K562 (cell line): Measurements from ENCODE around the gene NIPAL4.

Source experiments
- BDP1 ChIP-seq: IDR thresholded peaks from 3 replicates; pipeline ENCODE4 v1.6.1; 2011; ENCODE audit not compliant: insufficient read length, insufficient read depth
- CEBPB ChIP-seq: fragments of 450-650 bp; IDR thresholded peaks from 2 replicates; pipeline ENCODE4 v1.6.1; 2016; ENCODE audit warnings: missing genetic modification characterization, missing compliant biosample characterization
- CREB1 ChIP-seq, 2 experiments: sonication (generic) in 1 of 2; formaldehyde crosslinking in 1 of 2; IDR thresholded peaks; 2 replicates each; pipeline versions ENCODE4 v1.6.1 to v1.8.0; 2012 to 2022; ENCODE audit warnings: inconsistent platforms in 1 of 2, mild to moderate bottlenecking in 1 of 2, missing genetic modification reagents in 1 of 2, moderate library complexity in 1 of 2
- EZH2 ChIP-seq: IDR thresholded peaks from 2 replicates; pipeline ENCODE4 v1.6.1; 2012; ENCODE audit warnings: low read depth, mild to moderate bottlenecking, inconsistent platforms, low read length, borderline replicate concordance
- KAT7 ChIP-seq: sonication (generic); formaldehyde crosslinking; IDR thresholded peaks from 2 replicates; pipeline ENCODE4 v1.8.0; 2022; ENCODE audit warnings: missing genetic modification reagents, mild to moderate bottlenecking, borderline replicate concordance
- MAFF ChIP-seq: IDR thresholded peaks from 2 replicates; pipeline ENCODE4 v1.6.1; 2012; ENCODE audit warnings: low read length, improper control_type of control experiment
- NFYB ChIP-seq: IDR thresholded peaks from 2 replicates; pipeline ENCODE4 v1.6.1; 2011; ENCODE audit warnings: mild to moderate bottlenecking, moderate library complexity; ENCODE audit not compliant: insufficient read length; ENCODE audit errors: extremely low read depth
- POLR2A ChIP-seq: fragments of 450-650 bp; conservative IDR thresholded peaks from 2 replicates; pipeline ENCODE4 v1.6.1; 2016
- POU5F1 ChIP-seq: fragments of 150-350 bp; IDR thresholded peaks from 2 replicates; pipeline ENCODE4 v1.6.1; 2014; ENCODE audit warnings: borderline replicate concordance, low read length, low read depth, mild to moderate bottlenecking; ENCODE audit not compliant: partially characterized antibody
- SNRNP70 ChIP-seq: fragments of 200-400 bp; formaldehyde crosslinking; optimal IDR thresholded peaks from 2 replicates; pipeline ENCODE3; 2017; ENCODE audit warnings: low read depth, low read length
- ZBTB11 ChIP-seq, 3 experiments: fragments of 200-800 bp in 1 of 3; fragments of 250-450 bp in 1 of 3; fragments of 450-650 bp in 1 of 3; sonication (Bioruptor Pico) in 1 of 3; sonication (Bioruptor generic) in 1 of 3; formaldehyde crosslinking in 1 of 3; IDR thresholded peaks; 2 replicates each; pipeline versions ENCODE4 v1.6.1 to v1.8.0; 2016 to 2022; ENCODE audit warnings: mild to moderate bottlenecking in 2 of 3, missing genetic modification characterization in 2 of 3, missing compliant biosample characterization in 1 of 3, moderate library complexity in 1 of 3
- ZNF274 ChIP-seq: IDR thresholded peaks from 2 replicates; pipeline ENCODE4 v1.6.1; 2011; ENCODE audit warnings: low read depth, mild to moderate bottlenecking, low read length, moderate library complexity, borderline replicate concordance
- TF ChIP-seq, protein P1 (sequence below): fragments of 200-800 bp; sonication (Bioruptor generic); IDR thresholded peaks from 2 replicates; pipeline ENCODE4 v1.6.1; 2017; ENCODE audit warnings: missing genetic modification characterization, missing compliant biosample characterization
- TF ChIP-seq, protein P2 (sequence below), 3 experiments: IDR thresholded peaks in 2 of 3; conservative IDR thresholded peaks in 1 of 3; 2 replicates each; pipeline ENCODE4 v1.5.1; 2011 to 2012; ENCODE audit warnings: low read length in 3 of 3, mild to moderate bottlenecking in 3 of 3, control low read depth in 2 of 3, improper control_type of control experiment in 1 of 3, inconsistent platforms in 1 of 3, low read depth in 1 of 3, mixed read lengths in 1 of 3, moderate library complexity in 1 of 3; ENCODE audit not compliant: insufficient read depth in 2 of 3

- TF ChIP-seq POLR2A (no peak), EZH2 (no peak), MAFF (no peak), ZNF274 (no peak), SNRNP70 (no peak), CEBPB (no peak), KAT7 (CRISPR knock-in tag) (no peak), CREB1 (IDR thresholded peaks at IDR 0.05) (no peak), CREB1 (CRISPR knock-in tag; IDR thresholded peaks at IDR 0.05) (no peak), NFYB (no peak), BDP1 (no peak), ZBTB11 (CRISPR knock-in tag; IDR thresholded peaks at IDR 0.05) (no peak), POU5F1 (no peak)
- TF ChIP-seq, protein P1, sequence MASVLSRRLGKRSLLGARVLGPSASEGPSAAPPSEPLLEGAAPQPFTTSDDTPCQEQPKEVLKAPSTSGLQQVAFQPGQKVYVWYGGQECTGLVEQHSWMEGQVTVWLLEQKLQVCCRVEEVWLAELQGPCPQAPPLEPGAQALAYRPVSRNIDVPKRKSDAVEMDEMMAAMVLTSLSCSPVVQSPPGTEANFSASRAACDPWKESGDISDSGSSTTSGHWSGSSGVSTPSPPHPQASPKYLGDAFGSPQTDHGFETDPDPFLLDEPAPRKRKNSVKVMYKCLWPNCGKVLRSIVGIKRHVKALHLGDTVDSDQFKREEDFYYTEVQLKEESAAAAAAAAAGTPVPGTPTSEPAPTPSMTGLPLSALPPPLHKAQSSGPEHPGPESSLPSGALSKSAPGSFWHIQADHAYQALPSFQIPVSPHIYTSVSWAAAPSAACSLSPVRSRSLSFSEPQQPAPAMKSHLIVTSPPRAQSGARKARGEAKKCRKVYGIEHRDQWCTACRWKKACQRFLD (CRISPR knock-in tag): no peak
- TF ChIP-seq, protein P2, sequence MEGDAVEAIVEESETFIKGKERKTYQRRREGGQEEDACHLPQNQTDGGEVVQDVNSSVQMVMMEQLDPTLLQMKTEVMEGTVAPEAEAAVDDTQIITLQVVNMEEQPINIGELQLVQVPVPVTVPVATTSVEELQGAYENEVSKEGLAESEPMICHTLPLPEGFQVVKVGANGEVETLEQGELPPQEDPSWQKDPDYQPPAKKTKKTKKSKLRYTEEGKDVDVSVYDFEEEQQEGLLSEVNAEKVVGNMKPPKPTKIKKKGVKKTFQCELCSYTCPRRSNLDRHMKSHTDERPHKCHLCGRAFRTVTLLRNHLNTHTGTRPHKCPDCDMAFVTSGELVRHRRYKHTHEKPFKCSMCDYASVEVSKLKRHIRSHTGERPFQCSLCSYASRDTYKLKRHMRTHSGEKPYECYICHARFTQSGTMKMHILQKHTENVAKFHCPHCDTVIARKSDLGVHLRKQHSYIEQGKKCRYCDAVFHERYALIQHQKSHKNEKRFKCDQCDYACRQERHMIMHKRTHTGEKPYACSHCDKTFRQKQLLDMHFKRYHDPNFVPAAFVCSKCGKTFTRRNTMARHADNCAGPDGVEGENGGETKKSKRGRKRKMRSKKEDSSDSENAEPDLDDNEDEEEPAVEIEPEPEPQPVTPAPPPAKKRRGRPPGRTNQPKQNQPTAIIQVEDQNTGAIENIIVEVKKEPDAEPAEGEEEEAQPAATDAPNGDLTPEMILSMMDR (IDR thresholded peaks at IDR 0.05 in 2 of 3, conservative IDR thresholded peaks at IDR 0.05 in 1 of 3; ENCODE audit: insufficient read depth in 2 of 3, low read depth in 1 of 3, low read length in 3 of 3): no peak
These were observed 25.9 kb upstream of the NIPAL4 start for GRCh38 chr5:157434096-157434495.
